Measurements from ENCODE around the gene ARHGEF5.
"Not testable (repeated sequence)": the region's sequence is repeated elsewhere in the genome, so short reads cannot be mapped to it uniquely, and the experiment has no call there.

ARHGEF5 gene

GRCh38 chr7:144403102-144403501, 47.9 kb downstream of the ARHGEF5 start:
- H3K27me3 ChIP-seq (ENCODE audit: control insufficient read depth, insufficient read depth, low read length): no peaks in the 10 kb centered on the region
- H3K4me1 ChIP-seq (ENCODE audit: control insufficient read depth, insufficient read depth, low read length): peaks cover 6% of the 10 kb centered on the region
- H3K9me3 ChIP-seq (ENCODE audit: control insufficient read depth, insufficient read depth, low read depth, low read length): no peaks in the 10 kb centered on the region
- H3K36me3 ChIP-seq (ENCODE audit: control insufficient read depth, insufficient read depth, low read length): no peaks in the 10 kb centered on the region
- H3K27ac ChIP-seq (ENCODE audit: low read depth, low read length): no peak overlapping the region
- no peak overlapping the region for H3K4me3 ChIP-seq (ENCODE audit: low read depth, low read length)
- no peak overlapping the region for H3K9ac ChIP-seq (ENCODE audit: low read length)

- no peak within 1 kb of the TSS for H3K4me3 ChIP-seq (ENCODE audit: low read depth, low read length)
- H3K4me1 ChIP-seq (ENCODE audit: control insufficient read depth, insufficient read depth, low read length): peaks cover 6% of the 10 kb centered on the region
- H3K36me3 ChIP-seq (ENCODE audit: control insufficient read depth, insufficient read depth, low read length): no peaks in the 10 kb centered on the region
- no peaks in the 10 kb centered on the region for H3K27me3 ChIP-seq (ENCODE audit: control insufficient read depth, insufficient read depth, low read length)
- no peak within 1 kb of the TSS for H3K27ac ChIP-seq (ENCODE audit: low read depth, low read length)
- H3K9ac ChIP-seq (ENCODE audit: low read length): no peak within 1 kb of the TSS
- H3K9me3 ChIP-seq (ENCODE audit: control insufficient read depth, insufficient read depth, low read depth, low read length): no peaks in the 10 kb centered on the region
These were observed 48.5 kb downstream of the ARHGEF5 start, which contains the start of gene NOBOX for GRCh38 chr7:144403649-144404061. Gene NOBOX, minus strand, starts transcription at chr7:144403693.

GRCh38 chr7:144404946-144405345, 49.7 kb downstream of the ARHGEF5 start:
- no peaks in the 10 kb centered on the region for H3K36me3 ChIP-seq (ENCODE audit: control insufficient read depth, insufficient read depth, low read length)
- no peak overlapping the region for H3K27ac ChIP-seq (ENCODE audit: low read depth, low read length)
- no peaks in the 10 kb centered on the region for H3K9me3 ChIP-seq (ENCODE audit: control insufficient read depth, insufficient read depth, low read depth, low read length)
- H3K27me3 ChIP-seq (ENCODE audit: control insufficient read depth, insufficient read depth, low read length): no peaks in the 10 kb centered on the region
- no peak overlapping the region for H3K9ac ChIP-seq (ENCODE audit: low read length)
- peaks cover 6% of the 10 kb centered on the region for H3K4me1 ChIP-seq (ENCODE audit: control insufficient read depth, insufficient read depth, low read length)
- H3K4me3 ChIP-seq (ENCODE audit: low read depth, low read length): no peak overlapping the region

- H3K36me3 ChIP-seq (ENCODE audit: control insufficient read depth, insufficient read depth, low read length): no peaks in the 10 kb centered on the region
- no peak overlapping the region for H3K27ac ChIP-seq (ENCODE audit: low read depth, low read length)
- no peak overlapping the region for H3K4me3 ChIP-seq (ENCODE audit: low read depth, low read length)
- no peaks in the 10 kb centered on the region for H3K27me3 ChIP-seq (ENCODE audit: control insufficient read depth, insufficient read depth, low read length)
- H3K4me1 ChIP-seq (ENCODE audit: control insufficient read depth, insufficient read depth, low read length): peaks cover 6% of the 10 kb centered on the region
- H3K9ac ChIP-seq (ENCODE audit: low read length): no peak overlapping the region
- no peaks in the 10 kb centered on the region for H3K9me3 ChIP-seq (ENCODE audit: control insufficient read depth, insufficient read depth, low read depth, low read length)
These were observed 52.2 kb downstream of the ARHGEF5 start for GRCh38 chr7:144407266-144407931.

GRCh38 chr7:144408121-144408520, 52.9 kb downstream of the ARHGEF5 start:
- Histone ChIP-seq H3K9me3 (ENCODE audit: control insufficient read depth, insufficient read depth, low read depth, low read length) (no peaks in the 10 kb centered on the region), H3K4me3 (ENCODE audit: low read depth, low read length) (no peak overlapping the region), H3K4me1 (ENCODE audit: control insufficient read depth, insufficient read depth, low read length) (peaks cover 6% of the 10 kb centered on the region), H3K36me3 (ENCODE audit: control insufficient read depth, insufficient read depth, low read length) (no peaks in the 10 kb centered on the region), H3K27me3 (ENCODE audit: control insufficient read depth, insufficient read depth, low read length) (no peaks in the 10 kb centered on the region), H3K9ac (ENCODE audit: low read length) (no peak overlapping the region), H3K27ac (ENCODE audit: low read depth, low read length) (no peak overlapping the region)

GRCh38 chr7:144410441-144410840, 55.2 kb downstream of the ARHGEF5 start:
- H3K4me1 ChIP-seq (ENCODE audit: control insufficient read depth, insufficient read depth, low read length): peaks cover 6% of the 10 kb centered on the region
- H3K36me3 ChIP-seq (ENCODE audit: control insufficient read depth, insufficient read depth, low read length): no peaks in the 10 kb centered on the region
- H3K4me3 ChIP-seq (ENCODE audit: low read depth, low read length): no peak overlapping the region
- H3K27me3 ChIP-seq (ENCODE audit: control insufficient read depth, insufficient read depth, low read length): no peaks in the 10 kb centered on the region
- H3K27ac ChIP-seq (ENCODE audit: low read depth, low read length): no peak overlapping the region
- no peaks in the 10 kb centered on the region for H3K9me3 ChIP-seq (ENCODE audit: control insufficient read depth, insufficient read depth, low read depth, low read length)
- H3K9ac ChIP-seq (ENCODE audit: low read length): no peak overlapping the region

- H3K27ac ChIP-seq (ENCODE audit: low read depth, low read length): no peak overlapping the region
- no peaks in the 10 kb centered on the region for H3K27me3 ChIP-seq (ENCODE audit: control insufficient read depth, insufficient read depth, low read length)
- peaks cover 9% of the 10 kb centered on the region for H3K9me3 ChIP-seq (ENCODE audit: control insufficient read depth, insufficient read depth, low read depth, low read length)
- no peaks in the 10 kb centered on the region for H3K36me3 ChIP-seq (ENCODE audit: control insufficient read depth, insufficient read depth, low read length)
- H3K4me1 ChIP-seq (ENCODE audit: control insufficient read depth, insufficient read depth, low read length): no peaks in the 10 kb centered on the region
- no peak overlapping the region for H3K9ac ChIP-seq (ENCODE audit: low read length)
- H3K4me3 ChIP-seq (ENCODE audit: low read depth, low read length): no peak overlapping the region
These were observed 59.6 kb downstream of the ARHGEF5 start for GRCh38 chr7:144414815-144415214.

- Histone ChIP-seq H3K27me3 (ENCODE audit: control insufficient read depth, insufficient read depth, low read length) (no peaks in the 10 kb centered on the region), H3K27ac (ENCODE audit: low read depth, low read length) (no peak overlapping the region), H3K36me3 (ENCODE audit: control insufficient read depth, insufficient read depth, low read length) (no peaks in the 10 kb centered on the region), H3K9ac (ENCODE audit: low read length) (no peak overlapping the region), H3K4me1 (ENCODE audit: control insufficient read depth, insufficient read depth, low read length) (no peaks in the 10 kb centered on the region), H3K9me3 (ENCODE audit: control insufficient read depth, insufficient read depth, low read depth, low read length) (peaks cover 9% of the 10 kb centered on the region), H3K4me3 (ENCODE audit: low read depth, low read length) (no peak overlapping the region)
These were observed 60.7 kb downstream of the ARHGEF5 start for GRCh38 chr7:144415858-144416257.

- H3K27me3 ChIP-seq (ENCODE audit: control insufficient read depth, insufficient read depth, low read length): no peaks in the 10 kb centered on the region
- H3K4me3 ChIP-seq (ENCODE audit: low read depth, low read length): no peak overlapping the region
- H3K36me3 ChIP-seq (ENCODE audit: control insufficient read depth, insufficient read depth, low read length): no peaks in the 10 kb centered on the region
- peaks cover 9% of the 10 kb centered on the region for H3K9me3 ChIP-seq (ENCODE audit: control insufficient read depth, insufficient read depth, low read depth, low read length)
- no peaks in the 10 kb centered on the region for H3K4me1 ChIP-seq (ENCODE audit: control insufficient read depth, insufficient read depth, low read length)
- no peak overlapping the region for H3K9ac ChIP-seq (ENCODE audit: low read length)
- H3K27ac ChIP-seq (ENCODE audit: low read depth, low read length): no peak overlapping the region
These were observed 61.1 kb downstream of the ARHGEF5 start for GRCh38 chr7:144416341-144416740.

- H3K36me3 ChIP-seq (ENCODE audit: control insufficient read depth, insufficient read depth, low read length); H3K9me3 ChIP-seq (ENCODE audit: control insufficient read depth, insufficient read depth, low read depth, low read length); H3K27ac ChIP-seq (ENCODE audit: low read depth, low read length); H3K4me1 ChIP-seq (ENCODE audit: control insufficient read depth, insufficient read depth, low read length); H3K9ac ChIP-seq (ENCODE audit: low read length); H3K27me3 ChIP-seq (ENCODE audit: control insufficient read depth, insufficient read depth, low read length); H3K4me3 ChIP-seq (ENCODE audit: low read depth, low read length): not testable (repeated sequence)
These were observed 63.7 kb downstream of the ARHGEF5 start for GRCh38 chr7:144418931-144419330.

GRCh38 chr7:144427539-144427938, 72.3 kb downstream of the ARHGEF5 start:
- not testable (repeated sequence) for H3K27ac ChIP-seq (ENCODE audit: low read depth, low read length); H3K27me3 ChIP-seq (ENCODE audit: control insufficient read depth, insufficient read depth, low read length); H3K4me3 ChIP-seq (ENCODE audit: low read depth, low read length); H3K36me3 ChIP-seq (ENCODE audit: control insufficient read depth, insufficient read depth, low read length); H3K9ac ChIP-seq (ENCODE audit: low read length); H3K4me1 ChIP-seq (ENCODE audit: control insufficient read depth, insufficient read depth, low read length)
- H3K9me3 ChIP-seq (ENCODE audit: control insufficient read depth, insufficient read depth, low read depth, low read length): peaks cover 48% of the 10 kb centered on the region
